ENCODE data around the gene TSFM.

TSFM gene

DNA sequence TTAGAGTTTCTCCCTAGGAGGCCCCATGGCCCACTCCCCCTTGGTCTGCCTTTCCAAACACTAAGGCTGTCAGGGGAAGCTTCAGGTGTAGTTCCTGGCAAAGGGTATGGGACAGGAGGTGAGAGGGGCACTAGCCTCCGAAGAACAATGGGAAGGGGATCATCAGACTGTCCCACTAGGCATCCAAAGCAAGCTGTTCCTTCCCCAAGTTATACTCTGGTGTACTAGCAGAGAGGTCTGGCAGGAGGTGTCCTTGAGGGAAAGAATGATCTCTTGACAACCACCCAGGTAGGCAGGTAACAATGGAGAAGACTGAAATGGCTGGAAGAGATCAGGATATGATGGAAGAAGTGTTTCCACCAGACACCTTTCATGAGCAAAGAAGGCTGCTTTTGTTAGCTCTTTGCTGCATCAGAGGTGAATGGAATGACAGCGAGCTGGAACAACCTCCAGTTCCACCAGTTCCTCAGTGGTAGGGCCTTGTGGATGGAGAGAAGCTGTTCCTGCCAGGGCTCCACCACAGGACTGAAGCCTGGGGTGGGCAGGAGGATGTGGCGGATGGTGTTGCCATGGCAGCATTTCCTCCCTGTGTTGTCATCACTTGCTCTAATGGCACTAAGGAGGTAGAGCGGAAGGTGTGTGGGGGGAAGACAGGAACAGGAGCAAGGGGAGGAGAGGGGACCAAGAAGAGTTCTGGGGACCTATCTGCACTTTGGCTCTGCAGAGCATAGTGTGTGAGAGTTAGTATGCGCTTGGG, 41.8 kb upstream of the TSFM start:
- H3K4me3 ChIP-seq (ENCODE audit: low read depth, low read length), result no peak overlapping the region
- CTCF ChIA-PET, result interaction anchor here (1.0 to 4.7 kb wide), 5 partner anchors 15 to 164 kb away, joined by 3 to 26 read pairs (median 3); no protein-coding TSS in a partner anchor
- TF ChIP-seq, protein P1, sequence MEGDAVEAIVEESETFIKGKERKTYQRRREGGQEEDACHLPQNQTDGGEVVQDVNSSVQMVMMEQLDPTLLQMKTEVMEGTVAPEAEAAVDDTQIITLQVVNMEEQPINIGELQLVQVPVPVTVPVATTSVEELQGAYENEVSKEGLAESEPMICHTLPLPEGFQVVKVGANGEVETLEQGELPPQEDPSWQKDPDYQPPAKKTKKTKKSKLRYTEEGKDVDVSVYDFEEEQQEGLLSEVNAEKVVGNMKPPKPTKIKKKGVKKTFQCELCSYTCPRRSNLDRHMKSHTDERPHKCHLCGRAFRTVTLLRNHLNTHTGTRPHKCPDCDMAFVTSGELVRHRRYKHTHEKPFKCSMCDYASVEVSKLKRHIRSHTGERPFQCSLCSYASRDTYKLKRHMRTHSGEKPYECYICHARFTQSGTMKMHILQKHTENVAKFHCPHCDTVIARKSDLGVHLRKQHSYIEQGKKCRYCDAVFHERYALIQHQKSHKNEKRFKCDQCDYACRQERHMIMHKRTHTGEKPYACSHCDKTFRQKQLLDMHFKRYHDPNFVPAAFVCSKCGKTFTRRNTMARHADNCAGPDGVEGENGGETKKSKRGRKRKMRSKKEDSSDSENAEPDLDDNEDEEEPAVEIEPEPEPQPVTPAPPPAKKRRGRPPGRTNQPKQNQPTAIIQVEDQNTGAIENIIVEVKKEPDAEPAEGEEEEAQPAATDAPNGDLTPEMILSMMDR (IDR thresholded peaks at IDR 0.05; ENCODE audit: insufficient read depth, low read length, missing control alignments), result no peak
- no peak for DNase-seq (ENCODE audit: low read depth, low spot score)
- POLR2A ChIA-PET, result no interaction called here

DNA sequence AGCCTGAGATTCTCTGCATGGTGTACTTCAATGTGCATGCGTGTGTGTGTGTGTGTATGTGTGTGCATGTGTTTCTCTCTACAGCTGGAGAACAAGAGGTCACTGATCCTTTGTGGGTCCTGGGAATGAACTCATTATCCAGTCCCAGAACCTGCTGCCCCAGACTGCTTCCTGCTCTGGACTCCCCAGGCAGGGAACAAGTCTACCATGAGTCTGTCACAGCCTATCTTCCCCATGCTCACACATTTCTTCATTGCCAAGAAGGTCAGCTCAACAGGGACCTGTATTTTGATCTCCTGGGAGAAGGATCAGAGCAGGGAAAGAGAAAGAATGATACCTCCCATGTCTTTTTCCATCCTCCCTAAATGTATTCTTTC, 41.2 kb upstream of the TSFM start:
- TF ChIP-seq, protein P1 (IDR thresholded peaks at IDR 0.05; ENCODE audit: insufficient read depth, low read length, missing control alignments), result no peak
- DNase-seq (ENCODE audit: low read depth, low spot score), result no peak
- ChIA-PET CTCF (interaction anchor here (0.9 to 4.7 kb wide), 5 partner anchors 15 to 164 kb away, joined by 3 to 26 read pairs (median 3); no protein-coding TSS in a partner anchor), POLR2A (no interaction called here)
- no peak overlapping the region for H3K4me3 ChIP-seq (ENCODE audit: low read depth, low read length)

DNA sequence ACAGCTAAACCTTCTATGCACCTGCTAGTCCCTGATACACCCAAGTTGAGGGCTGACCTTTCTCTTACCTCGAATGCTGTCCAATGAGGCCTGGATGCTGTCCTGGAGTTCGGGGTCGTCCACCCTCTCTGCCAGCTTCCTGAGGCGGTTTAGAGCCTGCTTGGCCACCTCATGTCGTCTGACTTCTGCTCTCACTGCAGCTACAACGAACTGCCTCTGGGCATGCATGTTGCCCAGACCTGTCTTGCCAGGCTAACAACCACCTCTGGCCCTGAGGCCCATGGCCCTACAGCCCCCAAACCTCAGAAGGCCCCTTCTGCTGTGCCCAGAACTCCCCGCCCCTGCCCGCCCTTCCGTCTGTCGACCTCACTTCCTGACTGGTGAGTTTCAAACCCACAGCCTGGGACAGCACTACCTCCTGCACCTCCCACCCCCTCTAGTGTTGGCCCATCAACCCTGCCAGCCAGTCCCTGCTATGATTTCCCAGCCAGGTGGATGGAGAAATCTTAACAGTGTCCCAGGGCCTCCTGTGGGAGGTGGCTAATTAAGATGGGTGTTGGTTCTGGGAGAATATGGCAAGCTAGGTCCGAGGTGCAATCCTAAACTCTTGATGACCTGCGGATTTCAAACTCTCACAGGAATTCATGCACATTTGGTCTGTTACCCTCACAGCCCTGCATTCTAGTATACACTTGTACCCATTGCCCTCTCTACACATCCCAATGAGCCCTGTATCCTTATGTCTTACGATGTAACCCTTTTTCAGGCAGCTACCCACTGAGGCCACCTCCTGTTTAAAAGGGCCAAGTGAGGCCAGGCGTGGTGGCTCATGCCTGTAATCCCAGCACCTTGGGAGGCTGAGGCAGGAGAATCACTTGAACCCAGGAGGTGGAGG, 40.5 kb upstream of the TSFM start:
- CTCF ChIA-PET, result interaction anchor here (0.9 to 4.7 kb wide), 5 partner anchors 8 to 158 kb away, joined by 3 to 26 read pairs (median 6); no protein-coding TSS in a partner anchor
- DNase-seq (ENCODE audit: low read depth, low spot score), result no peak

DNA sequence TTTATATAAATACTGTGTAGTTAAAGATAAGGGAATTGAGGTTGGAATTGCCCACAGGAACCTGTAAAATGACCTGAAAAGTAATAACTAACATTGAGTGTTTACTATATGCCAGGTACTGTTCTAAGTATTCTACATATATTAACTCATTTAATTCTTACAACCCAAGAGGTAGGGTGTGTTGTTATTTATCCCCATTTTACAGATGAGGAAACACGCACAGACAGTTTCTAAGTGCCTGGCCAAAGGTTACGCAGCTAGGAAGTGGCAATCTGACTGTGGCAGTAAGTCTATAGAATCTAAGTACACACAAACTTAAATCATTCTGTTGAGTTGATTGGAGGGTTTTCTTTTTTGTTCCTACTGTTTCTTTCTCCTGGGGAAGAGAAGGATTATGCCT, 38.8 kb upstream of the TSFM start:
- ChIA-PET POLR2A (interaction anchor here (1.5 kb wide), 1 partner anchor 17 kb away, joined by 7 read pairs; no protein-coding TSS in a partner anchor), CTCF (interaction anchor here (0.8 to 4.7 kb wide), 3 partner anchors 9 to 18 kb away, joined by 3 to 26 read pairs (median 11); no protein-coding TSS in a partner anchor)
- no peak overlapping the region for H3K4me3 ChIP-seq (ENCODE audit: low read depth, low read length)

More for the DNA sequence above, 40.5 kb upstream of the TSFM start:
- H3K4me3 ChIP-seq (ENCODE audit: low read depth, low read length), result no peak overlapping the region
- POLR2A ChIA-PET, result no interaction called here
- TF ChIP-seq, protein P1 (IDR thresholded peaks at IDR 0.05; ENCODE audit: insufficient read depth, low read length, missing control alignments), result no peak

DNA sequence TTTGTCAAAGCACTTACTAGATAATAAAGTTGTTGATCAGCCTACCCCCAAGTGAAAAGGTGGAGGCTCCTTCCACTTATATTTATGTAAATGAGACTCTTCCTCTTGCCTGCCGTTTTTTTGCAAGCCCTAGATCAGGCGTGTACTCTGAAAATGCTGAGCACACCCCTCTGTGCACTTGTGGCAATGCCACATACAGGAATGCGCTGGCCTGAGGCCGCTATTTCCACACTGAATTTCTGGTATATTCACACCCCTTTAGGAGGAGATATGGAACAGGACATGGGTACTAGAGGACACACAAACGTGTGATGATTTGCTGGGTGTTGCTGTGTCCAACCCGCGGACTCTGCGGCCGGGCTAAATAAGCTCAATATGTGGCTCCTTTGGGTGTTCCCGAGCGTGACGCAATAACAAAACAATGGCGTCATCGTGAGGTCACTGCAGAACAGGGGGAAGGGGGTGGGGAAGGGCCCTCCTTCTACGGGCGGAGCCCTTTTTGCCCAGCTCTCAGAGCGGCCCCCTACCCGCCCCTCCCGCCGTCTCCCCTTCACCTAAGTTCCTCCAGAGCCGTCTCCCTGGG, 38.3 kb upstream of the TSFM start:
- TF ChIP-seq, protein P1 (IDR thresholded peaks at IDR 0.05; ENCODE audit: insufficient read depth, low read length, missing control alignments), result no peak
- H3K4me3 ChIP-seq (ENCODE audit: low read depth, low read length), result peak overlapping the region; percentile 98
- POLR2A ChIA-PET, result interaction anchor here (1.0 to 1.5 kb wide), 5 partner anchors 8 to 681 kb away, joined by 3 to 7 read pairs (median 7); partner anchors contain the start of genes EEF1AKMT3 and METTL1
- CTCF ChIA-PET, result interaction anchor here (0.8 to 4.7 kb wide), 4 partner anchors 10 to 18 kb away, joined by 3 to 26 read pairs (median 14); no protein-coding TSS in a partner anchor
- DNase-seq (ENCODE audit: low read depth, low spot score), result no peak

More for the DNA sequence above, 38.8 kb upstream of the TSFM start:
- TF ChIP-seq, protein P1 (IDR thresholded peaks at IDR 0.05; ENCODE audit: insufficient read depth, low read length, missing control alignments), result no peak
- DNase-seq (ENCODE audit: low read depth, low spot score), result no peak
